Endothelial cell of umbilical vein (primary cell): ENCODE results near the gene SYNDIG1. TPM values are rescaled to one million over a fixed set of nuclear protein-coding genes. Genes with fewer than 3 reads are reported as not detected.

Experiments
- BruUV-seq: library from RNA; stranded (reverse); fragments of 400-500 nt; replicated peaks from 2 replicates; lab custom pipeline; 2021; lab: Mats Ljungman, UMichigan
- CTCF ChIA-PET: fragments of 300-600, 350-600 bp; sonication (Branson Sonifier 250); formaldehyde crosslinking; loops from one replicate; lab custom pipeline; 2021; ENCODE audit warnings: antibody characterized with exemption, inconsistent platforms; lab: Charles Lee
- POLR2A ChIA-PET: fragments of 300-600, 350-600 bp; sonication (Branson Sonifier 250); formaldehyde crosslinking; loops from one replicate; lab custom pipeline; 2021; ENCODE audit warnings: antibody characterized with exemption, inconsistent platforms; lab: Charles Lee
- DNase-seq: peaks from one replicate; pipeline ENCODE4 v3.0.0-alpha.2; 2011; ENCODE audit warnings: low read depth, low spot score
- FAIRE-seq: peaks from 2 replicates; lab custom pipeline; 2011; peaks lifted over from hg19 to GRCh38; lab: Jason Lieb, UNC
- H2AFZ ChIP-seq: 2 replicates; pipeline ENCODE4 v1.6.0; 2012; ENCODE audit warnings: low read depth, low read length, control low read depth, inconsistent platforms
- H3K27ac ChIP-seq: 2 replicates; pipeline ENCODE4 v1.5.1; 2011; ENCODE audit warnings: low read depth, mild to moderate bottlenecking, control low read depth, low read length, moderate library complexity; ENCODE audit not compliant: insufficient read depth
- H3K27me3 ChIP-seq, 2 experiments: 2 replicates each; pipeline versions ENCODE4 v1.6.0 to v1.6.1; 2011; ENCODE audit warnings: low read length in 2 of 2, mixed read lengths in 1 of 2; ENCODE audit not compliant: control insufficient read depth in 2 of 2, insufficient read depth in 2 of 2
- H3K36me3 ChIP-seq, 2 experiments: 2 replicates in 1 of 2; 3 replicates in 1 of 2; pipeline ENCODE4 v1.5.1; 2011; ENCODE audit warnings: low read length in 2 of 2, mild to moderate bottlenecking in 1 of 2, moderate library complexity in 1 of 2; ENCODE audit not compliant: control insufficient read depth in 2 of 2, insufficient read depth in 2 of 2; ENCODE audit errors: extremely low read depth in 1 of 2
- H3K4me1 ChIP-seq: 3 replicates; pipeline ENCODE4 v1.5.1; 2011; ENCODE audit warnings: mild to moderate bottlenecking, low read length; ENCODE audit not compliant: control insufficient read depth, insufficient read depth; ENCODE audit errors: extremely low read depth
- H3K4me2 ChIP-seq: 2 replicates; pipeline ENCODE4 v1.6.1; 2011; ENCODE audit warnings: low read length, control low read depth, mixed read lengths; ENCODE audit not compliant: insufficient read depth
- H3K4me3 ChIP-seq, 3 experiments: fragments of 200-600 bp in 1 of 3; sonication (generic), shearing (Covaris generic) in 1 of 3; replicated peaks in 1 of 3; 2 replicates each; pipeline ENCODE4 v1.5.1; 2011 to 2016; ENCODE audit warnings: control low read depth in 3 of 3, low read length in 3 of 3, mild to moderate bottlenecking in 2 of 3, inconsistent platforms in 1 of 3, low read depth in 1 of 3, moderate library complexity in 1 of 3; ENCODE audit not compliant: insufficient read depth in 1 of 3
- H3K79me2 ChIP-seq: 2 replicates; pipeline ENCODE4 v1.6.0; 2012; ENCODE audit warnings: low read length, inconsistent platforms; ENCODE audit not compliant: control insufficient read depth, insufficient read depth
- H3K9ac ChIP-seq: replicated peaks from 2 replicates; pipeline ENCODE3; 2011; ENCODE audit warnings: low read length, control low read depth; ENCODE audit not compliant: insufficient read depth; ENCODE audit errors: extremely low read depth
- H3K9me1 ChIP-seq: replicated peaks from 3 replicates; pipeline ENCODE4 v1.6.0; 2011; ENCODE audit warnings: mild to moderate bottlenecking, low read length; ENCODE audit not compliant: control insufficient read depth, insufficient read depth; ENCODE audit errors: extremely low read depth
- H3K9me3 ChIP-seq: replicated peaks from 2 replicates; pipeline ENCODE4 v1.5.1; 2012; ENCODE audit warnings: low read length, inconsistent platforms; ENCODE audit not compliant: control insufficient read depth, insufficient read depth
- H4K20me1 ChIP-seq: replicated peaks from 2 replicates; pipeline ENCODE3; 2011; ENCODE audit warnings: mild to moderate bottlenecking, low read length; ENCODE audit not compliant: control insufficient read depth, insufficient read depth; ENCODE audit errors: extremely low read depth
- EZH2 ChIP-seq: IDR thresholded peaks from 2 replicates; pipeline ENCODE4 v1.6.1; 2012; ENCODE audit warnings: borderline replicate concordance, low read depth, mild to moderate bottlenecking, moderate library complexity, low read length, inconsistent platforms; ENCODE audit not compliant: severe bottlenecking
- FOS ChIP-seq: IDR thresholded peaks from 2 replicates; pipeline ENCODE4 v1.6.1; 2011; ENCODE audit warnings: mild to moderate bottlenecking, low read length, moderate library complexity, borderline replicate concordance; ENCODE audit not compliant: insufficient read depth
- GATA2 ChIP-seq: IDR thresholded peaks from 2 replicates; pipeline ENCODE4 v1.7.0; 2011; ENCODE audit warnings: low read depth, mild to moderate bottlenecking, moderate library complexity, mixed read lengths, low read length; ENCODE audit not compliant: insufficient read length, insufficient read depth
- JUN ChIP-seq: IDR thresholded peaks from 2 replicates; pipeline ENCODE4 v1.6.1; 2011; ENCODE audit warnings: borderline replicate concordance, low read depth; ENCODE audit not compliant: insufficient read length, insufficient read depth
- MAX ChIP-seq: IDR thresholded peaks from 2 replicates; pipeline ENCODE4 v1.6.1; 2011; ENCODE audit not compliant: insufficient read depth, insufficient read length
- MYC ChIP-seq: IDR thresholded peaks from one replicate; pipeline ENCODE4 v1.6.1; 2011; ENCODE audit warnings: mild to moderate bottlenecking, low read depth, low read length
- POLR2A ChIP-seq: IDR thresholded peaks from 2 replicates; pipeline ENCODE4 v1.6.1; 2012; ENCODE audit warnings: low read depth, mild to moderate bottlenecking, control low read depth, low read length
- POLR2AphosphoS5 ChIP-seq: IDR thresholded peaks from 2 replicates; pipeline ENCODE4 v1.6.1; 2012; ENCODE audit warnings: low read depth, mild to moderate bottlenecking, control low read depth, low read length, moderate library complexity; ENCODE audit not compliant: insufficient read depth
- dilution Hi-C: fragments of 300-500 bp; cut with MboI; formaldehyde crosslinking; loops from one replicate; pipeline ENCODE4 v1.15.0; 2019; ENCODE audit warnings: low sequenced_read_pairs; ENCODE audit not compliant: extremely low pct_ligation_motif_present
- intact Hi-C: fragments of 100-400 bp; cut with micrococcal nuclease; formaldehyde crosslinking; loops from one replicate; pipeline ENCODE4 v1.10.0; 2022
- polyA plus RNA-seq, 4 experiments: library from polyadenylated mRNA; depleted of rRNA in 3 of 4; stranded (reverse) in 3 of 4; unstranded in 1 of 4; fragments of >200 nt; gene quantifications; 2 replicates each; pipeline versions ENCODE4 v1.2.1 to v1.2.3, GENCODE V29; 2011 to 2012; ENCODE audit warnings: missing spikeins in 1 of 4
- total RNA-seq: library from RNA; stranded (reverse); gene quantifications from 2 replicates; pipeline ENCODE4 v1.2.3, GENCODE V29; 2021
- TF ChIP-seq, protein P1 (sequence below), 2 donors: IDR thresholded peaks; 1 replicate in 1 of 2; 2 replicates in 1 of 2; pipeline ENCODE4 v1.5.1; 2011; ENCODE audit warnings: low read length in 2 of 2, mild to moderate bottlenecking in 2 of 2, moderate library complexity in 2 of 2, control low read depth in 1 of 2, inconsistent platforms in 1 of 2, low read depth in 1 of 2; ENCODE audit not compliant: insufficient read depth in 1 of 2; ENCODE audit errors: extremely low read depth in 1 of 2

The SYNDIG1 gene
- total and polyA plus RNA-seq, 2 donors (not counting 3 experiments of a cell fraction or from before 2014, with no cell fraction given): not detected

DNA sequence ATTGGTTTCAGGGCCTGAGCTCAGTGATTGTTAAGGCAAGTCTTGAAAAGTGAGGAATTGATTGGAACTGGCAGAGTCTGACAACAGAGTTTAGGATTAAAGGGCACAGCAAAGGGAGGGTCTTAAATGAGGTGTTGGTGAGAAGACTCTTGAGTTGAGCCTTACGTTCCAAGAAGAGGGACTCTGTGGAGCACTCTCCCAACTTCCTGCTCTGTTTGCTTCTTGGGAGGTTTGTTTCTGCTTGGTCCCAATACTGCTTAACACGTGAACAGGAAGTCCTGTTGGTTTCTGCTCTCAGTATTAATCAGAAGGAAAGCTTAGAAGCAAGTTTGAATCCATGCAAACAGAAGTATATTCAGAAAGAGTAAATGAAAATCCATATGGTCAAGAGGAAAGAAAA is 15.6 kb upstream of the SYNDIG1 start:
- no peaks in the 10 kb centered on the region for H4K20me1 ChIP-seq
- no peaks in the 10 kb centered on the region for H3K79me2 ChIP-seq
- TF ChIP-seq FOS (no peak), JUN (no peak), MYC (no peak), GATA2 (no peak), POLR2AphosphoS5 (no peak), MAX (no peak), POLR2A (no peak), EZH2 (no peak)
- TF ChIP-seq, protein P1, sequence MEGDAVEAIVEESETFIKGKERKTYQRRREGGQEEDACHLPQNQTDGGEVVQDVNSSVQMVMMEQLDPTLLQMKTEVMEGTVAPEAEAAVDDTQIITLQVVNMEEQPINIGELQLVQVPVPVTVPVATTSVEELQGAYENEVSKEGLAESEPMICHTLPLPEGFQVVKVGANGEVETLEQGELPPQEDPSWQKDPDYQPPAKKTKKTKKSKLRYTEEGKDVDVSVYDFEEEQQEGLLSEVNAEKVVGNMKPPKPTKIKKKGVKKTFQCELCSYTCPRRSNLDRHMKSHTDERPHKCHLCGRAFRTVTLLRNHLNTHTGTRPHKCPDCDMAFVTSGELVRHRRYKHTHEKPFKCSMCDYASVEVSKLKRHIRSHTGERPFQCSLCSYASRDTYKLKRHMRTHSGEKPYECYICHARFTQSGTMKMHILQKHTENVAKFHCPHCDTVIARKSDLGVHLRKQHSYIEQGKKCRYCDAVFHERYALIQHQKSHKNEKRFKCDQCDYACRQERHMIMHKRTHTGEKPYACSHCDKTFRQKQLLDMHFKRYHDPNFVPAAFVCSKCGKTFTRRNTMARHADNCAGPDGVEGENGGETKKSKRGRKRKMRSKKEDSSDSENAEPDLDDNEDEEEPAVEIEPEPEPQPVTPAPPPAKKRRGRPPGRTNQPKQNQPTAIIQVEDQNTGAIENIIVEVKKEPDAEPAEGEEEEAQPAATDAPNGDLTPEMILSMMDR (IDR thresholded peaks at IDR 0.05; ENCODE audit: extremely low read depth in 1 of 2, insufficient read depth in 1 of 2, low read depth in 1 of 2, low read length in 2 of 2): no peak
- H3K36me3 ChIP-seq: no peaks in the 10 kb centered on the region
- DNase-seq: no peak
- intact Hi-C loops (no loop called here), dilution Hi-C loops (no loop called here)
- H2AFZ ChIP-seq: no peak overlapping the region
- no peaks in the 10 kb centered on the region for H3K9me1 ChIP-seq
- H3K27me3 ChIP-seq: no peaks in the 10 kb centered on the region
- H3K4me2 ChIP-seq: no peak overlapping the region
- ChIA-PET POLR2A (no interaction called here), CTCF (no interaction called here)
- H3K4me3 ChIP-seq: no peak overlapping the region
- H3K9ac ChIP-seq: no peak overlapping the region
- H3K4me1 ChIP-seq: no peaks in the 10 kb centered on the region
- no peak for FAIRE-seq
- no peaks in the 10 kb centered on the region for H3K9me3 ChIP-seq
- no TSS peak for BruUV-seq
- no peak overlapping the region for H3K27ac ChIP-seq
